Left kidney (tissue), 2 donors: Measurements from ENCODE around the gene TENM4. TPM values are rescaled to one million over a fixed set of nuclear protein-coding genes. Genes with fewer than 3 reads are reported as not detected.
A peak's percentile ranks its signal among the peaks of the same experiment; 100 is the strongest.

Source experiments
- DNase-seq: peaks from one replicate; pipeline ENCODE4 v3.0.0-alpha.2; 2013
- polyA plus RNA-seq: library from polyadenylated mRNA; unstranded; fragments of 120-200 nt; gene quantifications from one replicate; pipeline ENCODE4 v1.2.1, GENCODE V29; 2013; ENCODE audit not compliant: insufficient read length

Gene TENM4
- polyA plus RNA-seq, 1 donor = 24.5 TPM

DNA sequence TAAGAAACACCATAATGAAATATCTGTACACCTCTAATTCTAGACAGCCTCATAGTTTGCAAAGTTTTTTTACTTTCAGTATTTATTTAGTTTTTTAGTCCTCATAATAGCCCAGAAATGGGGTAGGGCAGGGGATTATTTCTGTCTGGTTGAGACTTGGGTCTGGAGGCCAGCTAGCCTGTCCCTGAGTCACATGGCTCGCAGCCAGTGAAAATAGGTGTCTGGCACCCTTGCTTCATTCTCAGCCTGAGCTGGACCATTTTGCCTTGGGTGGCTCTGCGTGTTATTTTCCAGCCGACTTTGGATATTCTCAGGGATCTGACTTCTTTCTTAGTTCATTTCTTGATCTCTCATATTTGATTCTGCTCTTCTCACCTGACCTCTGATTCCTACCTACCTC is 742.2 kb downstream of the TENM4 start:
- no peak for DNase-seq

DNA sequence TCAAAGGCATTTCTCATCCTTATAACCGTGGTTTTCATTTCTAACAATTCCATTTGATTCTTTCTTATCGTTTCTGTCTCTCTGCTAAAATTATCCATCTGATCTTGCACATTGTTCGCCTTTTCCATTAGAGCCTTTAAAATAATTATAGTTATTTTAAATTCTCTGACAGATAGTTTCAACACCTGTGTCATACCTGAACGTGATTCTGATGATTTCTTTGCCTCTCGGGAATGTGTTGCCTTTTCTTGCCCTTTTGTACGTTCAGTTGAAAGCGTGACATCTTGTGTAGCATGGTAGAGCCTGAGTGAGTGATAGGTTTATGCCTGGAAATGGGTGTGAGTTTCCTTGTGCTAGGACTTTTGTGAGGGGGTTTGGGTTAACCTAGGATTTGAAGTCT is 744.7 kb downstream of the TENM4 start:
- no peak for DNase-seq

DNA sequence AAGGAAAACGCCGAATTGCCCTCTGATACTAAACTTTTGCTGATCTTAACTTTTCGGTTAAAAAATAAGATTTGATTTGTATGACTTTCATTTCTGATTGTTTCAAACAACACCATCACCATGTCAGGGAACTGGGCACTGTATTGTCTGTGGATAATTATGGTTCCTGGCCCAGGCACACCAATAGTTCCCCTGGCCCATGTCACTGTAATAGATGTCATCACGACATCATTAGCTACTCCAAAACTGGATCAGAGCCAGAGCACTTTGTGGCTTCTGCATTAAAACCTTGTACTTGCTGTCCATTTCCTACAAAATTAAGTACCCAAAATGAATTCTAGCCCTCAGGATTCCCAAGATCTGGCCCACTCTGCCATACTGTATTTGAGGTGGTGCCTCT is 746.7 kb downstream of the TENM4 start:
- DNase-seq = no peak

DNA sequence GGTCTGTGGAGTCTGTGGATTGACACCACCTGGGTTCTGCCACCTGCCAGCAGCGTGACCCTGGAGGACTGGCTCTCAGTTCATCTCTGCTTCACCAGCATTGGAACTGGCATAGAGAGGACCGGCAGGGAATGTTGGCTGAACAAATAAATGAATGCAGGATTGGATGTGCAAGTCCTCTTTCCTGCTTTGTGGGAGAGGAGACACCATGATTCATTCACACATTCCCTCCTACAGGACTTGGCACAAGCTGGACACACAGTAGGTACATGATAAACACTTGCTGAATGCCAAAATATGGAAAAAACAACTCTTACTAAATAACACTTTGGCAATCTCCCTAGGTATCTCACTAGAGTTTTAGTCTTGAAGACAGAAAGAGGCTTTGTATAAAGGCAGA is 749.6 kb downstream of the TENM4 start:
- DNase-seq = no peak

DNA sequence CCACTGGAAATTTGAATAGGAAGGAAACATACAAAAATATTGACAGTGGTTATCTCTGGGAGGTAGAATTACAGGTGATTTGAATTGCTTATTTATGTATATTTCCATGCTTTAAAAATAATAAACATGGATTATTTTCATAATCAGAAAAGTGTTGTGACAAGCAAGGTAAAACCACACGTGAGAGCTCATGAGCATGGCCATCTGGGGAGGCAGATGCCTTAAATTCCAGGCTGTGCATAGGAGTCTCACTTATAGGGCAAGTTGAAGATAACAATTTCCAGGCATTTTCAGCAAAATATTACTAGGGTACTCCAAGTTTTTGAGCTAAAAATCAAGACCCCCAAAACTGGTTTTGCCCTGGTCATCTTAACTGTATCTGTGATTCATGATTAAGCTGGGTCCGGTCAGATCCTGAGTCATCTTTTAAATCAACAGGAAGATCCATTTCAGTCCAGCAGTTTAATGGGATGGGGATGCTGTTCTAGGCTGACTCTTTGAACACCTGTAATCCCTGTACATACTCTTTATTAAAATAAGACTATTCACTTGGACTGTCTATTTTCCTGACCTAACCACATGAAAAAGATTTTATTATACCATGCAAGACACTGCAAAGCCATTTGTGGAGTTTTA is 750.4 kb downstream of the TENM4 start:
- DNase-seq = no peak

DNA sequence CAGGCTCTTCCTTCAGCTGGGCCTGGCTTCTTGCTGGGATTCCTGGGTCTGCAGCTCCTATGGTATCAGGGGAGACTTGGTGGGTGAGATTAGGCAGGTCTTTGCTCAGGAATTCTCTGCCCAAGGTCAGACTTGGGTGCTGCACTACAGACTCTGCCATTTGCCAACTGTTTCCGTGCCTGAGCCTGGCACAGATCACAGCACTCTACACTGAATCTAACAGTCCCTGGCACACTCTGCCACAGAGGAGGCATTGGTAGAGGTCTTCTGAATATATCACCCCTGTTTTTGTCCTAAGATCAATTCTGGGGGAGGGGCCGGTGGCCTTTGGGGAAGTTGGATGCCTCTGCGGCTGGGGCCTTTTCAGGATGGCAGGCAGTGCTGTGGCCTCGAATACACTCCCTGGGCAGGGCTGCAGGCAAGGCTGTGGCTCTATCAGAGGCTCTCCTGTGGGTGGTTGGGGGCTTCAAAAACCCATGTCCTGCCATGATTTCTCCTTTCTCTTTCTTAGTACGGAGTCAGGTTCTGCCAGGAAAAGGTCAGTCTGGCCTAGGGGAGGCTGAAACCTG is 751.2 kb downstream of the TENM4 start:
- no peak for DNase-seq

DNA sequence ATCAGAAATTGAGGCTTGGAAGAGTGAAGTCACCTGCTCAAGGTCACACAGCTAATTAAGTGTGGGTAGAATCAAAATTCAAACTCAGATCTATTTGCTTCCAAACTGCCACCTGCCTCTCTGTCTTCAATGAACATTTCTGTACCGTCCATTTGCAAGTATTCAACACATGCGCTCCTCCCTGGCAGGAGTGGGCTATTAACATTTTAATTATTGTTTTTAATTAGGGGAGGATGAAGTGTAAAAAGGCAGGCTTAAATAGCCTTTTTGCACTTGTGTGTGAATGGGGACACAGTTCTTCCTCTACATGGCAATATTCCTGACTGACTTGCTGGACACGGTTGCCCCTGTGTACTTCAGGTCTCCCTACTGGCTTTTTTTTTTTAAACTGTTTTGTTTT is 751.7 kb downstream of the TENM4 start:
- no peak for DNase-seq

DNA sequence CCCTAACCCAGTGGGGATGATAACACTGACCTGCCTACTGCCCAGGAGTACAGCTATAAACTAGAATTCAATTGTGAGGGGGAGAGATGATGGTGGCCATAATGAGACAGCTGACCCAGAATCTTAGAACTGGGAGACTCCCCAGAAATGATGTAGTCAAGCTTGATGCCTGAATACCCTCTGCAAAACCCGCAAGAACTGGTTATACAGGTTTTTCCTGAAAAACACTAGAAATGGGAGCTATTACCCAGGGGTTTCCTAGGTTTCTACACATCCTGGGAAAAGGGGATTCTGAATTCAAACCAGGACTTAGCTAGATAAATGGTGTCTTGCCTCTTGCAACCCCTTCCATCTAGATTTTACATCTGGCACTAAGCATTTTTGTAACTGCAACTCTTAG is 752.4 kb downstream of the TENM4 start:
- DNase-seq = no peak

DNA sequence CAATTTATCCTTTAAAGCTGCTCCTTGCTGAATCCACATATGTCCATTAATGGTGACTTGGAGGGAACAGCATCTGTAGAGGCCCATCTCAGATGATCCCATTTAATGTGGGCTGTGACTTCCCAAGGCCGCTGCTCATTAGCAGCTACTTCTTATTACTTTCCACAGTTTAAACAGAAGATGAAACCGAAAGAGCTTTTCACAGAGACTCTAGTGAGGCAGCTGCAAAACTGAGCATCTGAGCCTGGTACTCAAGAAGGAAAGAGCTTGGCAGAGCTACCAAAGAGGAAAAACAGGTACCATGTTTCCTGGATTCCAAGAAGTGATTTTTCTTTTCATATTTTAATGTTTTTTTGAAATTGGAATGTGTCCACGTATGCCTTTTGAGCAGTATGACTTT is 755.7 kb downstream of the TENM4 start:
- no peak for DNase-seq

DNA sequence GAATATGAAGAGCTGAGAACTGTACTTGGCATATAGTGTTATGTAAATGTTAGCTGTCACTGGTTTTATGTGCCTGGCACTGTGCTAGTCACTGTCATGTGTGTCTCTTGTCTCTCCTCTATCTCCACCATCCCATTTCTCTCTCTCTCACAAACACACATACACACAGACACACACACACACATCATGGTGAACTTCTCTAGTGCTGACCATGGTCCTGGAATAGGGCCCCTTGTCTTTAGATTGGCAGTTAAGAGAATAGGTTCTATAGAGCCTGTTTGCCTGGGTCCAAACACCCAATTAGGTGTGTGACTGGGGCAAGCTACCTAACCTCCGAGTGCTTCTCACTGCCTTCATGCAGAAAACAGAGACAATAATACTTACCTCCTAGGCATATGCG is 756.5 kb downstream of the TENM4 start:
- DNase-seq = no peak

DNA sequence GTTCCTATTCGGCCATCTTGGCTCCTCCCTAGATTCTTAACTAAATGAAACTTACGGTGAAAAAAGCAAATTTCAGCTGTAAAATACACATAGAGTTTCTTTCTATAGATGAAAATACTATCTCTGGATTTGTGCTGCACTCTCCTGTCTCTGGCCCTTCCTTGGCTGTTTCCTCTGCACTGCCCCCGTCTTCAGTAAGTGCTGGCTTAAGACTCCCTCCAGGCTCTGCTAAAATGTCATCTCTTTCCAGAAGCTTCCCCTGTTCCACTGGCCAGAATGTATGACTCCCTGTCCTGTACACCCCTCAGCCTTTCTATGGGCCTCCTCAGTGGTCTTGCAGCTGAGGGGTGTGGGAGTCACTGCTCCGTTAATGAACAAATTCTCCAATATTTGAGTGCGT is 757.1 kb downstream of the TENM4 start:
- no peak for DNase-seq

DNA sequence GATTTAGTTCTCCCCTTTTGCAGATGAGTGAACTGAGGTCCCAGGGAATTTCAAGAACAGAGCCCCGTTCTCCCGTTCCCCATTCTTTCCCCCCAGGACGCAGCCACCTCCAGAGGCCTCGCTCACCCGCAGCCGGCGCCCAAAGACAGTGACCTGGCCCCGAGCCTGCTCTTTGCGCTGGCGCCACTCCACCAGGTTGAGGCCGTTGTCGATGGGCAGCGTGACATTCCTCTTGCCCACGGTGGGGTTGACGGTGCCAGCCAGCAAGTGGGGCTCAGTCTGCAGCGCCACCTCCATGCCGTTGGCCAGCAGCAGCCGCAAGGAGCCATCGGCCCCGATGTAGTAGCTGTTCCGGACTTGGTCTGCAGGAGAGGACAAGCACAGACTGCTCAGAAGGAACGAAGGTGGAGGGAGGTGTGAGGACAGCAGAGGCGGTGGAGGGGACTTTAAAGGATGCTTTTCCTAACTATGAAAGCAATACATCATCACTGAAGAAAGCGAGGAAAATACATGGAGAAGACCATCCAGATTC is 764.7 kb downstream of the TENM4 start:
- no peak for DNase-seq

DNA sequence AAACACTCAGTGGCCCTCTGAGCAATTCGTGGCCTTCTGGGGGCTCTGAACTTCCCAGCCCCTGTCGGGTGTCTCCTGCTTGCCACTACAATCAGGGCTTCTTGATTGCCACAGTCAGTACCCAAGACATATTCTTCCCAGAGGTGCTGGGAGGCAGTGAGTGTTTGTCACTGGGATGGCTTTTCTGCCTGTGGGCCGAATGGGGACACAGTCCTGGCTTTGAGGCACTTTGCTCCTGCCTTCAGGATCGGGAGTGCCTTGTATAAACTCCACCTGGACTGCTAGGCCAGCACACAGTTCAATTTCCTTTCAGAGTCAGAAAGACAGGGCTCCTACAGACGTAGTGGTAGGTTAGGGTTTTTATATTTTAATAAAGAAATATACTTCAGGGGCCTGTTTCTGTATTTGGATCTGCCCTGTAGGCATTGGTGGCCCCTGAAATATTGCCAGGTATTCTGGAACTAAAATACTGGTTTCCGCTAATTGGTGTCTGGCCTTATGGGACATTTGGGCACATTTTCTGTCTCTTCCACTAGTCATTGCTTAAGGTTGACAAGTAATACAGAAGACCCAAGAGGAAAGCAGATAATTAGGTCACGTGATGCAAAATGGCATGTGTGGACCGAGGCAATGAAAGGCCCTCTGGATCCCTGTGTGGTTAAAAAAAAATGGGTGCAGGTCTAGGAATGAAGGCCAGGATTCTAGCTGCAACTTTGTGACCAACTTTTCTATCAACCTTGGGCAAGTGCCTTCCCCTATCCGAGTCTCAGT is 767.8 kb downstream of the TENM4 start:
- DNase-seq = no peak

DNA sequence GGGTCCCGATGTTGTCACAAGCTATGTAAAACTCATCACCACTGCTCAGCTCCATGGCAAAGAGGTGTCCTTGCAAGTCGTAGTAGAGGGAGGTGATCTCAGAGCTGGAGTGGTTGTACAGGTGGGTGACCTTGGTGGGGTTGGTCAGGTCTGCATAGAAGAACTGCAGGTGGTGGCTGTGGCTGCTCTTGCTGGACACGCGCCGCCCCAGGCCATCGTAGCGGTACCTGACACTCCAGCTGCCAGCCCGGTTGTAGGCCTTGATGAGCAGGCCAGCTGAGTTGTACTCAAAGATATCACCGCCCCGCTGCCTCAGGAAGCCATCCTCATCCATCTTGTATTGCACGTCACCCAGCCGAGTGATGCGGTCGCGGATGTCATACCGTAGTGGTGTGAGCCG is 771.6 kb downstream of the TENM4 start:
- no peak for DNase-seq

DNA sequence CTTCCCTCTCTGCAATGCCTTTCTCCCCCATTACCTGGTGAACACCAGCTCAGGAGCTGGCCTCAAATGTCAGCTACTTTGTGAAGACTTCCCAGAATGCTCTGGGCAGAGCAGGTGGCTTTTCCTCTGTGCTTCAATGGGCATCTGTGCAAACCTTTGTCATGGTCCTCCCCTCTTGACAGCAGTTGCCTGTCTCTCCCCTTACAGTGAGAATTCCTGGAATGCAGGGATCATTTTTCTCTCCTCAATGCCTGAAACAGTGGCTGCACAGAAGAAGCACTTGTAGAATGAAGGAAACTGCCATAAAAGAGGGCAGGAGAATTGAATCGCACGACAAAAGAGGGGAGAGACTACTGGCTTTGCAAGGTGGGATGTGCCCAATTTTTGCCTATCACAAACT is 773.4 kb downstream of the TENM4 start:
- DNase-seq = peak; percentile 39

DNA sequence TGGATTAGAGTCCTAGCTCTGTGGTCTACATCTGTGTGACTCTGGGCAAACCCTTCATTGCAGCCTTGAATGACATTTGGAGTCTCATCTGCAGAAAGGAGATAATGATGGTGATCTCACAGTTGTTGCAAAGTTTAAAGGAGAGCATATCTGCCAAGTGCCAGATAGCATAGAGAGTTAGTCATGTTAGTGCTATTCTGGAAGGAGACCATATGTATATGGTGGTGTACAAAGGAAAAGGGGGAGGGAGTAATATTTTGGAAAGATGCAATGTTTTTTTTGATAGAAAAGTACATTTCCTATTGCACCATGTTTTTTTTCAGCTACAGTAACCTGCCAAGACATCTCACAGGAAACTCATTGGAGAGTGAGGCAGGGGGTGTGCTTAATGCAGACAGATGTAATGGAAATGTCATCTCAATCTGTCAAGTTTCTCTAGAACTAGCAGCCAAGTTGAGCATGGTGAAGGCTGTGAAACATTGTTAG is 774.1 kb downstream of the TENM4 start:
- DNase-seq = no peak

DNA sequence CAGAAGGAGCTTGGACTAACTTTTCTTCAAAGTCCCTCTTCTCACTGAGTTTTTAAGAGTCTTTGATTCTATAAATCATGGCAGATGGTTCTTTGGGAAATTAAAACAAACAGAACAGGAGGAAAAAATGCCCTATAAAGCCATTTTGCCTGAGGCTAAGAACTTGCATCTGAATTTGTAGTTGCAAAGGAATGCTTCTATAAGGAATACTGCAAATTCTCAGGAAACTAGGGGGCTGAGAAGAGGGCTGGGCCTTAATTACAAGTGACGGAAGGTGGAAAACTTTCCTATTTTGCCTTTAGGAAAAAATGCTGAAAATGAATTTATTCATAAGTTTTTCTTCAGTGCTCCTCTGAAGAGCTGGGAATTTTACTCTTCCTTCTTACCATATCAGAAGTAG is 776.2 kb downstream of the TENM4 start:
- no peak for DNase-seq

DNA sequence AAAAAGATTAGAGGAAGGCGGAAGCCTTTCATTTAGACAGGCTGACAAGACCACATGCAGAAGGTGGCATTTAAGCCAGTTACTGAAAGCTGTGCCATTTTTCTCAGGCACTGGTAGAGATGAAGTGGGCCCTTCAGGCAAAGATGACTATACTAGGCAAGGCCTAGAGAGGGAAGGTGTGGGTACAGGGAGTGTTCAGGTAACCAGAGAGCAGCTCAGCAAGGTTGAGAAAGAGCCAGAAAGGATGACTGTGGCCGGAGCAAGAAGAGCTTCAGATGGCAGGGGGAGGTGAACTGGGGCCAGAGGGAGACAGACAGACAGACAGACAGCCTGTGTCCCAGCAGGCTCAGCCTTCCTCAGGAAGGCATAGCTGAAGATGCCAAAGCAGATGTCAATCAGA is 778.0 kb downstream of the TENM4 start:
- DNase-seq = no peak

DNA sequence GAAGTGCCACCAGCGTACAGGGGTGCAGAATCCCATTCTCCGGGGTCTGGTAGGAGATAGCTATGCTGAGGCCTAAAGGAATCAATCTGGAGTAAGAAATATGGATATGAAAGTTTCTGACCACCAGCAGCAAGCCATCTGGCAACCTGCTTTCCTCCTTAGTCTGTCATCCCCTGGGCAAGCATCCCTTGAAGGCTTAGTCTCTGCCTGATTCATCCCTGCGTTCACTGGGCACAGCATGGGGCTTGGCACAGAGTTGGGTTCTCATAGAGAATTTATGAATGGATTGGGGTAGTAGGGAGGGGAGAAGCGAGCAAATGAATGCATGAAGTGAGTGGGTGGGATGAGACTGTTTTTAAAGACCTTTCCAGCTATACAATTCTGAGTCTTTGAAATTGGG is 780.4 kb downstream of the TENM4 start:
- DNase-seq = no peak

DNA sequence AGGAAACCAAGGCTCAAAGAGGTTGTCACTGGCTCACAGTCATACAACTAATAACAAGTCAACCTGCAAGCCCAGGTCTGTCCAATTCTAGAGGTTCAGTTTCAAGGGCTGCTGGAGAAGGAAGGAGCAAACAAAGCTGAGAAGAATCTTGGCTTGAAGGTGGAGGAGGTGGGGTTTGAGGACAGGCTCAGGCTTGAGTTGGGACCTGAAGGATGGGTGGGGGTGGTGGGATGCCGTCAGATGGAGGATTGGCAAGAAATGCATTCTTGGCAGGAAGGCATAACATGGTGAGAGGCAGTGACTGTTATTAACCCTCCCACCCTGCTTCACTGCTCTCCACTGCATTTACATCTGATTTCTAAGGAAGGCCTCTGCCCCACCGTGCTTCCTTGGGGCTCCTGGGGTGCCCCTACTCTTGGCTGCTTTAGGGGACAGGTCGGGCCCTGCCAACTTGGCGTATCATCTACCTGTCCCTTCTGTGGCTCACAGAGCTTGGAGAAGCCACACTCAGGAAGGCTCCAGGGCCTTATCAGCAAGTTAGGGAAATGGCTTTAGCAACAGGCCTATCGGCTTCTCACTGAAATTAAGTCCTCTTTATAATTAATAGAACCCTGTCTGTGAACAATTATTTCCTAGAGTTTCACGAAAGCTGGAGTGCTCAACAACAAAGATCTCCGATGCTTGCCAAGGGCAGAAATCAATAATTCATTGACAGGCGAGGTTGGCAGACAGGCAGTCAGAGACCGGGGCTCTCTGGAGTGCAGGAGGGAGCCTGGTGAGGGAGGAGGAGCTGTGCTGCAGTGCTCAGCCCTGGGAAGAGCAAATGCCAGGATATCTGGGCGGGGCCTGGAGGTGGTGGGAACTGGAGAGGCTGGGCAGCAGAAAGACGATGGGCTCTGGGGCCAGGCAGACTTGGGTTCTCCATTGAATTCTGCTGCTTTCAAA is 781.2 kb downstream of the TENM4 start:
- DNase-seq = no peak

DNA sequence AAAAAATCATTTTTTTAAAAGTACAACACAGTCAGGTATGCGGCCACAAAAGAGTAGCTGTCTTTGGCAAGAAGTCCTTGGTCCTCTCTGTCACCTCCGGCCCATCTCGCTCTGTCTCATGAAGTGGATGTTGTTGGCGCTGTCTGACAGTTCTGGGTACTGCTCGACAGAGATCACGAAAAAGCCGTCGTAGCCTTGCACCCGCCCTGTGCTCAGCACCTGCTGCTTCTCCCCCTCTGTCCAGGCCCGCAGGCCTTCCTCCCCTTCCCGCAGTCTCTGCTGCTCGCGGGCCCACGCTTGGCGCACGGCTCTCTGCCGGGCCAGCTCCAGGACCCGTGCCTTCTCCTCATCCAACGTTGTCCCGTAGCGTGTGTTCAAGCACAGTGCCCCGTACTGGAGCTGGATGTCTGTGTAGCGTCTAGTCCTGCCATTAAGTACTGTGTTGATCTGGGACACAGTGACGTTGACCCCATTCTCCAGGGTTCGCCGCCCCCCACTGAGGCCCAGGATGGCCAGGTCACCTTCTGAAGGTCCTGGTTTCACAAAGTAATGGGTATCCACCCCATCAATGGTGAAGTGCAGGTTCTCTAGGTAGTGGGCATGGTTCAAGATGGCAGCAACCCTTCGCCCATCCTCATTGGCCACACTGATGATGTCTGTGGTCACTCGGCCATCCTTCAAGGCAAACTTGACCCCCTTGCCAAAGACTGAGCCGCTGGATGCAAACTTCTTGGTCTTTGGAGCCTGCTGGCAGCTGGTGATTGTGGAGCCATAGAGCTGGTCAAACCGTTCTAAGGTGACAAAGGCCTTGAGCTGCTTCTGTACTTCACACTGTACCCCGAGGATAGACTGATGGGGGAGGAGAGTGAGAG is 782.6 kb downstream of the TENM4 start:
- DNase-seq = no peak
